ENCODE data around the gene KLK3.

GRCh38 chr19:50836543-50837195, 18.0 kb upstream of the KLK3 start:
- TF ChIP-seq CTCF (conservative IDR thresholded peaks at IDR 0.05; ENCODE audit: low read depth, low read length) (no peak), EZH2phosphoT487 (IDR thresholded peaks at IDR 0.05; ENCODE audit: borderline replicate concordance, low read length) (no peak)
